ENCODE results near the gene SAMD8.
"Not testable (repeated sequence)": the region's sequence is repeated elsewhere in the genome, so short reads cannot be mapped to it uniquely, and the experiment has no call there.

The SAMD8 gene

DNA sequence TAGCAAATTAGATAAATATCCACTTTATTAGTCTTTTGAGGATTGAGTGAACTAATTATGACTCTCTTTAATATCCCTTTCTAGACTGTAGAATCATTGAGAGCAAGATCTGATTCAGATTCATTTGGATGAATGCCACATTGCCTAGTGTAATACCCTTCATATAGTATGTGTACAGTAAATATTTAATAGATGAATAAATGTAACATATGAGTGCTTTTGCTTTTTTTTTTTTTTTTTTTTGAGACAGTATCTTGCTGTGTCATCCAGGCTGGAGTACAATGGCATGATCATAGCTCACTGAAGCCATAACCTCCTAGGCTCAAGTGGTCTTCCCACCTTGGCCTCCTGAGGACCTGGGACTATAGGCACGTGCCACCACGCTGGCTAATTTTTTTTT is 14.8 kb downstream of the SAMD8 start:
- no peak overlapping the region for H3K4me3 ChIP-seq (ENCODE audit: low read length)
- TF ChIP-seq ZNF274 (IDR thresholded peaks at IDR 0.05; ENCODE audit: low read depth, low read length), result no peak

DNA sequence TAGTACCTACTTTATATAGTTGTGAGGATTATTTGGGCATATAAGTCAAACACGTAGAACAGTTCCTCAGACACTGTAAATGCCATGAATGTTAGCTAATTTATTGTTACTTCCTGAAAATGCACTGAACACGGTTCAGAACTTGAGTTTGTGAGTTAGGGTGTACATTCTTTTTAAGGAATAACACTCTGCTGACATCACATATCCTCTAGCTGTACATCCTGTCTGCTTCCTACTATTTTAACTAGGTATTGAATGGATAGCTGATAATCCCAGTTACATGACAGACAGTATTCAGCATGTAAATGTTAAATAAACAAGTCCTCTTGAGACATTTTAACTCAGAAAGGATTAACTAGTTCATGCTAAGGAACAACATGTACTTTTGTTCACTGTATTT is 16.0 kb downstream of the SAMD8 start:
- H3K4me3 ChIP-seq (ENCODE audit: low read length), result no peak overlapping the region
- no peak for TF ChIP-seq ZNF274 (IDR thresholded peaks at IDR 0.05; ENCODE audit: low read depth, low read length)

DNA sequence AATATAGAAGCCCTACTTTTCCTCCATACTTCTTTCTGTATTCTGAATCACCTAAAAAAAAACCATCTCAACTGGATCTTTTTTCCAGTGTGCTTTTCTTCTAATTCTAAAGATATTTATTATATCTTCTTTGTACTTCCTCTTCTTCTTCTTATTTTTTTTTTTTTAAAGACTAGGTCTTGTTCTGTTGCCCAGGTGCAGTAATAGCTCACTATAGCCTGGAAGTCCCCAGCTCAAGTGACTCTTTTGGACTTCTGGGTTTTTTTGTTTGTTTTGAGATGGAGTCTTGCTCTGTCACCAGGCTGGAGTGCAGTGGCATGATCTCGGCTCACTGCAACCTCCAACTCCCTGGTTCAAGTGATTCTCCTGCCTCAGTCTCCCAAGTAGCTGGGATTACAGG is 17.5 kb downstream of the SAMD8 start:
- not testable (repeated sequence) for H3K4me3 ChIP-seq (ENCODE audit: low read length)

DNA sequence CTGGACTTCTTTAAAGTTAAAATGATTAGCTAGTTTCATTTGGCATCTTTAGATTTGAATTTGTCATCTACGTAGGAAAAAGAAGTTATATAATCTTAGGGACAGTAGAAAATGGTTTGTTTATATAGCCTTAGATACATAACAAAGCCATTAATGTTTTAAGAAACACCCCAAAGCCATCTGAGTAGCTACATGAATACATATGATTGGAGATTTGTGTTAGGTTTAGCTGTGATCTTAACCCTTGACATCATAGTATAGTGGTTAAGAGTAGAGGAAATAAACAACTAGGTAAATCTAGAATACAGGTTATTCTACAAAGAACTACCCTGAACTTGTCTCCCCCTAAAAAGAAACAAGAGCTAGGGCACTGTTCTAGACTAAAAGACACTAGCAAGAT is 18.1 kb downstream of the SAMD8 start:
- no peak for TF ChIP-seq ZNF274 (IDR thresholded peaks at IDR 0.05; ENCODE audit: low read depth, low read length)
- H3K4me3 ChIP-seq (ENCODE audit: low read length), result no peak overlapping the region

DNA sequence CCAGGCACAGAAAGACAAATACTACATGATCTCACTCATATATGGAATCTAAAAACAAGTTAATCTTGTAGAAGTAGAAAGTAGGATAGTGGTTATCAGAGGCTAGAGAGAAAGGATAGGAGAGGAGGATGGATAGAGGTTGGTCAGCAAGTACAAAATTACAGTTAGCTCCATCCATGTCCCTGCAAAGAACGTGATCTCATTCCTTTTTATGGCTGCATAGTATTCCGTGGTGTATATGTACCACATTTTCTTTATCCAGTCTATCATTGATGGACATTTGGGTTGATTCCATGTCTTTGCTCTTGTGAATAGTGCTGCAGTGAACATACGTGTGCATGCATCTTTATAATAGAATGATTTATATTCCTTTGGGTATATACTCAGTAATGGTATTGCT is 22.2 kb downstream of the SAMD8 start:
- not testable (repeated sequence) for H3K4me3 ChIP-seq (ENCODE audit: low read length)

DNA sequence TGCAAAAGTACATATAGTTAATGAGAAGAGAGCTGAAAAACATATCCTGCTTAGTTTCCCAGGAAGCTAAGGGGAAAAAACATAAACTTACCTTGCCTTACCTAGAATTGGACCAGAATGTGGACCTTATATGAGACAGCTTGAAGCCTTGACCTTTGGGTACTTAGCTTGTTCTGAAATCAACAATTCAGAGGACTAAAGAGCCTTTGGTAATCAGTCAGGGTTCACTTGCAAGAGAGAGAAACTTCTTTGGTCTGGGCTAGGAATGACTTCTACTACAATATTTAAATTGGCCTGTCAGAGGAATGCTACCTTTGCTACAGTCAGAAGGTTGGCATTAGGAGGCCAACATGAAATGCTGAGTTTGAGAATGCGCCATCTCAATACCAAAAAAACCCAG is 24.9 kb downstream of the SAMD8 start:
- no peak for TF ChIP-seq ZNF274 (IDR thresholded peaks at IDR 0.05; ENCODE audit: low read depth, low read length)

DNA sequence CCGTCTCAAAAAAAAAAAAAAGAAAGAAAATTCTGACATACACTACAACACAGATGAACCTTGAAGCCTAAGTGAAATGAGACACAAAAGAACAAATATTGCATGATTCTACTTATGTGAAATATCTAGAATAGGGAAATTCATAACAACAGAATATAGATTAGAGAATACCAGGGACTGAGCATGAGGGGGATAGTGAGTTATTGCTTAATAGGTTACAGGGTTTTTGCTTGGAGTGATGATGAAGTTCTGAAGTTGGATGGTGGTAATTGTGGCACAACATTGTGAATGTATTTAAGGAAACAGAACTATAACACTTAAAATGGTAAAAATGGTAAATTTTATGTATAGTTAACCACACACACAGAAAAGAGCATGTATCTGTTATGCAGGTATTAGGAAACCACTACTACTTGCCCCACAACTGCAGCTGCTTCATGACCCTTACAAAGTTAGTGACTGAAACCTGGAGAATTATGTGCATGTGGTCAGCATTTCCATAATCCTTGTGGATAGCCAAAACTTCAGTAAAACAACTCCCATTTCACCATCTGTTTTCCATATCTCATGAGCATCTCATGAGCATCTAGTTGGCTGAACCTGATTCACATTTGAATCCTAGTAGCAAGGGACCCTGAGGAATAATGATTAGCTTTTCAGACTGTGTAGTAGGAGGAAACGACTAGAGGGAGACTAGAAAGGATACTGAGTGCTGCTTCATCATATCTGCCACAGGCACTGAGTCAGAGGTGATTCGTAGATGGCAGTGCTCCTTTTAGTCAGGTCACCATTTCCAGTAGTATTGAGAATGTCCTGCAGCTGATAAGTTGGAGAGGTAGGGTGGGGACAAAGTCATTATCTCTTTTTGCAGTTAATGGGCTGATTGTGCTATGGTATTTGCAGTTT is 26.3 kb downstream of the SAMD8 start:
- no peak for TF ChIP-seq ZNF274 (IDR thresholded peaks at IDR 0.05; ENCODE audit: low read depth, low read length)
- no peak overlapping the region for H3K4me3 ChIP-seq (ENCODE audit: low read length)

More for the DNA sequence above, 24.9 kb downstream of the SAMD8 start:
- no peak overlapping the region for H3K4me3 ChIP-seq (ENCODE audit: low read length)

DNA sequence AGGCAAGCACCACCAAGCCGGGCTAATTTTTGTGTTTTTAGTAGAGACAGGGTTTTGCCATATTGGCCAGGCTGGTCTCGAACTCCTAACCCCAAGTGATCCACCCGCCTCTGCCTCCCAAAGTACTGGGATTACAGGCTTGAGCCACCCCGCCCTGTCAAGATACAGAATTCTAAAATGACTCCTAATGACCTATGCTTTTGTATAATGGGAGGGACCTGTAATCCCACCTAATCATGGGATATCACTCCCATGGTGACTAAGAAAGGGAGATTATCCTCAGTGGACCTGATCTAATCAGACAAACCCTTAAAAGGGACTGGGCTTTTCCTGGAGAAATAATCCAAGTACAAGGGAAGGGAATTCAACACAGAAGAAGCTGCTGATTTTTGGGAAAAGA is 28.8 kb downstream of the SAMD8 start:
- no peak for TF ChIP-seq ZNF274 (IDR thresholded peaks at IDR 0.05; ENCODE audit: low read depth, low read length)

DNA sequence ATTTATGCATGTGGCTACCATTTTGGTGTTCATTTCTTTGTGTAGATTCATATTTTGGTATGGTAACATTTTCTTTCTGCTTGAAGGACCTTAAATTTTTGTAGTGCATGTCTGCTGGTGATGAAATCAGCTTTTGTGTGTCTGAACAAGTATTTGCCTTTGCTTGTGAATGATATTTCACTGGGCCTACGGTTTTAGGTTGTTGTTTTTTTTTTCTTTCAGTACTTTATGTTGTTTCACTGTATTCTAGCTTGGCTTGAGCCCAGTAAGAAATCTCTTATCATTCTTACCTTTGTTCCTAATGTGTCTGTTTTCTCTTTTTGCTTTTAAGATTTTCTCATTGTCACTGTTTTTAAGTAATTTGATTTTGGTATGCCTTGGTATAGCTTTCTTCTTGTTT is 31.9 kb downstream of the SAMD8 start:
- TF ChIP-seq ZNF274 (IDR thresholded peaks at IDR 0.05; ENCODE audit: low read depth, low read length), result no peak
- H3K4me3 ChIP-seq (ENCODE audit: low read length), result no peak overlapping the region

More for the DNA sequence above, 28.8 kb downstream of the SAMD8 start:
- no peak overlapping the region for H3K4me3 ChIP-seq (ENCODE audit: low read length)

DNA sequence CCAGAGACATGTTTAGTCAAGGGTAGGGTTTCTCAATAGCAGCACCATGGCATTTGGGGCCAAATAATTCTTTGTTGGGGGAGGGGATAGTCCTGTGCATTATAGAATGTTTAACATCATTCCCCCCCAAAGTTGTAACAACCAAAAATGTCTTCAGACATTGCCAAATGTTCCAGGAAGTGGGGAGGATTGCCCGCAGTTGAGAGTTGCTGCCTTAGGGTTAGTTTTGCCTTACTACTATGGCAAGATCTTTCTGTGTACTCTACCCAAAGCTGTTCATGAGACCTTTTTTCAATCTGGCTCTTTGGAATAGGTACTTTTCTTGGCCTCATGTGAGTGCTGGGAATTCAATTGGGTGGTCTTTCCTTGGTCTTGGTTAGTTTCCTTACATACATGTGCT is 34.1 kb downstream of the SAMD8 start:
- TF ChIP-seq ZNF274 (IDR thresholded peaks at IDR 0.05; ENCODE audit: low read depth, low read length), result no peak
- no peak overlapping the region for H3K4me3 ChIP-seq (ENCODE audit: low read length)

DNA sequence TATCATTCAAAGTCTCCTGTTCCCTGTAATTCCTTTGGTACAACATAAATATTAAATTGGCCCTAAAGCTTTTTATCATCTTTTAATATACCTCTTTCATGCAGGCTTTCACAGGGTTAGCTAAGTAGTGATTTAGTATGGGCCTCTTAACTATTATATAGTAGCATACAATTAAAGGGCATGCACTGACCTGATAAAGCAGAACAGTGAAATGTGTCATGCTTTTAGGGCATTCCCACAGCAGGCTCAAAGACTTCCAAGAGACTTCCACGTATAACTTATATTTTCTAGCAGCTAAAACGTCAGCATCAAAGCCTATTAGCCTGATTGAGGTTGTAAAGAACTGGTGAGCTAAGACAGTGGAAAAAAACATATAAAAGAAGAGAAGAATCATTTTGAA is 35.3 kb downstream of the SAMD8 start:
- no peak for TF ChIP-seq ZNF274 (IDR thresholded peaks at IDR 0.05; ENCODE audit: low read depth, low read length)
- no peak overlapping the region for H3K4me3 ChIP-seq (ENCODE audit: low read length)

DNA sequence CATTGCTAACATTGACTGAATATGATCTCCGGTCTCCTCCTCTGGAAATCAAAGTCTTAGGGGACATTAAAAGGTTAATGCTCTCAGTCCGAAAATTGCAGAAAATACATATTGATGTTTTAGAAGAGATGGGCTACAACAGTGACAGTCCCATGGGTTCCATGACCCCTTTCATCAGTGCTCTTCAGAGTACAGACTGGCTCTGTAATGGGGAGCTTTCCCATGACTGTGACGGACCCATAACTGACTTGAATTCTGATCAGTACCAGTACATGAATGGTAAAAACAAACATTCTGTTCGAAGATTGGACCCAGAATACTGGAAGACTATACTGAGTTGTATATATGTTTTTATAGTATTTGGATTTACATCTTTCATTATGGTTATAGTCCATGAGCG is 39.2 kb downstream of the SAMD8 start:
- TF ChIP-seq ZNF274 (IDR thresholded peaks at IDR 0.05; ENCODE audit: low read depth, low read length), result no peak
- no peak overlapping the region for H3K4me3 ChIP-seq (ENCODE audit: low read length)

DNA sequence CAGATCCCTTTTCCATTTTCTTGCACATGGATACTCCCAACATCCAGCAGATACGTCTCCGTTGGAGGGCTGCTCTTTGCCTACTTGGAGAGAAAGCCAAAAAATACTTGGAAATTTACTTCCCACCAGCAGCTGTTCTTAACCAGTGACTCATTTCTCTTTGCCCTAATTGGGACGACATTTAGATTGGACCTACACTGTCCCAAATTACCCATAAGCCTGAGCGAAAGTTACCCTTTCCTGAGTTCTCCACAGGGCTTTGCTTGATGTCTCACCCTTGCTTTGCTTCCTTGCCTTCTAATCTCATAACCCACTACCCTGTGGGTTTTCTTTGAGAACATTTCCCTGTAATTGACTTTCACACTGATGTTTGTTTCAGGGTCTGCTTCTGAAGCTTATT is 48.1 kb downstream of the SAMD8 start:
- TF ChIP-seq ZNF274 (IDR thresholded peaks at IDR 0.05; ENCODE audit: low read depth, low read length), result no peak
- H3K4me3 ChIP-seq (ENCODE audit: low read length), result no peak overlapping the region

DNA sequence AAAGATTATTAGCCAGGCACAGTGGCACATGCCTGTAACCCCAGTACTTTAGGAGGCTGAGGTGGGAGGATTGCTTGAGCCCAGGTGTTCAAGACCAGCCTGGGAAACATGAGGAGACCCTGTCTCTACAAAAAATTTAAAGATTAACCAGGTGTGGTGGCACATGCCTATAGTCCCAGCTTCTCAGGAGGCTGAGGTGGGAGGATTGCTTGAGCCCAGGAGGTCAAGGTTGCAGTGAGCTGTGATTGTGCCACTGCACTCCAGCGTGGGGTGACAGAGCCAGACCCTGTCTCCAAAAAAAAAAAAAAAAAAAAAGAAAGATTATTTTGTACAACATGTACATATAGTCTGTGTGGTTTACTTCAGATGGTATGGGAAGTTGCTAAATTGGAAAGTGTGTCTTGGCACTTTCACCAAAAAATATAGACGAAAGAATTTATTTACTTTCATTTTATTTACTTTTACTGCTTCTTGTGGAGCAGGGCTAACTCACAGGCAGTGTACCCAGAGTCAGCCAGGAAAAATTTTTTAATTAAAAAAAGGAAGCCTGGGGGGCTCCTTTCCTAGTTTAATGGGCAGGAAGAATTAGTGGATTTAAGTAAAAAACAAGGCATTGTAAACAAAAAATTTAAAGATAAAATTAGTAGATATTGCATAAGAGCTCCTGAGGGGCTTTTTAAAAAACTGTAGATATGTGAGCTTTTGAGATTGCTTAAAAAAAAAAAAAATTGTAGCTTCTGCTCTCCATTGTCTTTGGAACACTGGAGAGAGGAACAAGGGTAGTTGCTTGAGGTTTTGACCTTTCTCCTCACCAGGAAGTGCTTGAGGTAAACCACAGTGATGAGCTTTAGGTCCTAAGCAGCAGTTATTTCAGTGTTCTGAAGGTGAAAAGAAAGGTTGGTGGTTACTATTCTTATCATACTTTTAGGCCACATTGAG is 54.5 kb downstream of the SAMD8 start:
- TF ChIP-seq ZNF274 (IDR thresholded peaks at IDR 0.05; ENCODE audit: low read depth, low read length), result no peak
- no peak overlapping the region for H3K4me3 ChIP-seq (ENCODE audit: low read length)

DNA sequence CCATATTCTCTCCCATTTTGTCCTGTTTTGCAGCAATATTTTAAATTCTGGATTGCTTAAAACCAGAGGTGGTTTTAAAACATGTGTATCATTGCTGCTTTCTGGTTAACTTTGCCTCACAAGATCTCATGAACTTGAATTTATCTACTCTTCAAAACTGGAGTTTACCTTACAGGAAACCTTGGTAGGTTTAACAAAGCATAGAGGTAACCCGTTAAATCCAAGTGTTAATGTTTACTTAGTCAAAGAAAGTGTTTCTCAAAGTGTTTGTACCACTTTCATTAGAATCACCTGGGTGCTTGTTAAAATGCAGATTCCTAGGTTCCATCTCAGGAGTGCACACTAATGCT is 55.1 kb downstream of the SAMD8 start:
- no peak overlapping the region for H3K4me3 ChIP-seq (ENCODE audit: low read length)
- no peak for TF ChIP-seq ZNF274 (IDR thresholded peaks at IDR 0.05; ENCODE audit: low read depth, low read length)
